ENCODE results near the gene NFAM1. TPM values are rescaled to one million over a fixed set of nuclear protein-coding genes. Genes with fewer than 3 reads are reported as not detected.
A peak's percentile ranks its signal among the peaks of the same experiment; 100 is the strongest.

Gene NFAM1
- total and polyA plus RNA-seq, 8 donors = 0.20 to 4.4 (median 0.53) TPM

GRCh38 chr22:42371099-42371498, 61.1 kb downstream of the NFAM1 start:
- H3K27ac ChIP-seq = no peak overlapping the region
- DNase-seq (no peak), ATAC-seq (no peak), FAIRE-seq (no peak)
- H3K36me3 ChIP-seq = no peaks in the 10 kb centered on the region
- H3K4me1 ChIP-seq = peaks cover 0 to 12% (median 0%) of the 10 kb centered on the region in 3 donors
- WGBS, 2 donors = 86 to 87% methylated on average over 4 of the region's 4 CpGs
- H3K9me3 ChIP-seq = no peaks in the 10 kb centered on the region
- no peak overlapping the region for H3K4me3 ChIP-seq
- intact Hi-C loops (cut with DNase I) = no loop called here
- no peaks in the 10 kb centered on the region for H3K27me3 ChIP-seq
- TF ChIP-seq CTCF (IDR thresholded peaks at IDR 0.05) = no peak

- peak overlapping the region in 2 of 4 donors; percentile 70 for H3K27ac ChIP-seq
- ATAC-seq = peak; percentile 95 to 98 (median 97)
- no peaks in the 10 kb centered on the region for H3K27me3 ChIP-seq
- intact Hi-C loops (cut with DNase I) = loop anchor here in 1 of 3 donors (10.0 kb wide), 1 partner anchor 65 kb away; the partner anchor contains the start of gene NFAM1
- TF ChIP-seq CTCF (IDR thresholded peaks at IDR 0.05) = no peak
- H3K4me3 ChIP-seq = peak overlapping the region; percentile 48 to 81 (median 64)
- WGBS, 2 donors = 5 to 10% methylated on average over 24 to 42 of the region's 42 CpGs
- H3K9me3 ChIP-seq = no peaks in the 10 kb centered on the region
- peak; percentile 92 to 96 (median 94) for DNase-seq
- H3K36me3 ChIP-seq = no peaks in the 10 kb centered on the region
- H3K4me1 ChIP-seq = peaks cover 0 to 12% (median 0%) of the 10 kb centered on the region in 3 donors
- no peak for FAIRE-seq
Observed at GRCh38 chr22:42369250-42370041, 62.8 kb downstream of the NFAM1 start.

GRCh38 chr22:42368379-42369249, 63.6 kb downstream of the NFAM1 start:
- no peak for TF ChIP-seq CTCF (IDR thresholded peaks at IDR 0.05)
- no peaks in the 10 kb centered on the region for H3K27me3 ChIP-seq
- peak; percentile 33 to 56 (median 43) for ATAC-seq
- peak in 2 of 6 donors; percentile 74 to 87 for DNase-seq
- intact Hi-C loops (cut with DNase I) = loop anchor here in 1 of 3 donors (10.0 kb wide), 1 partner anchor 66 kb away; the partner anchor contains the start of gene NFAM1
- peak overlapping the region in 2 of 4 donors; percentile 22 to 28 for H3K27ac ChIP-seq
- peak overlapping the region; percentile 48 to 81 (median 64) for H3K4me3 ChIP-seq
- no peaks in the 10 kb centered on the region for H3K9me3 ChIP-seq
- H3K36me3 ChIP-seq = no peaks in the 10 kb centered on the region
- 1 to 2% methylated on average over 85 to 86 of the region's 86 CpGs for WGBS, 2 donors
- H3K4me1 ChIP-seq = peaks cover 0 to 12% (median 0%) of the 10 kb centered on the region in 3 donors
- FAIRE-seq = no peak

- FAIRE-seq (no peak), DNase-seq (peak in 3 of 6 donors; percentile 34 to 59 (median 43)), ATAC-seq (peak in 1 of 4 donors; percentile 2)
- TF ChIP-seq CTCF (IDR thresholded peaks at IDR 0.05) = no peak
- no peaks in the 10 kb centered on the region for H3K27me3 ChIP-seq
- no peaks in the 10 kb centered on the region for H3K9me3 ChIP-seq
- no peaks in the 10 kb centered on the region for H3K36me3 ChIP-seq
- WGBS, 2 donors = 18 to 22% methylated on average over 11 of the region's 11 CpGs
- intact Hi-C loops (cut with DNase I) = loop anchor here in 1 of 3 donors (10.0 kb wide), 1 partner anchor 67 kb away; the partner anchor contains the start of gene NFAM1
- no peak overlapping the region for H3K27ac ChIP-seq
- H3K4me1 ChIP-seq = peaks cover 0 to 12% (median 0%) of the 10 kb centered on the region in 3 donors
- peak overlapping the region; percentile 48 to 81 (median 64) for H3K4me3 ChIP-seq
Observed at GRCh38 chr22:42367980-42368378, 64.2 kb downstream of the NFAM1 start.
